ENCODE results near the gene LEFTY2. TPM values are rescaled to one million over a fixed set of nuclear protein-coding genes. Genes with fewer than 3 reads are reported as not detected.
"Not testable (repeated sequence)": the region's sequence is repeated elsewhere in the genome, so short reads cannot be mapped to it uniquely, and the experiment has no call there.

The LEFTY2 gene
- total RNA-seq, 3 donors from 2014 or later, result not detected

- Mint-ChIP-seq H3K27me3 (ENCODE audit: low read depth) (no peaks in the 10 kb centered on the region), H3K36me3 (ENCODE audit: insufficient read depth) (no peaks in the 10 kb centered on the region), H3K9me3 (no peaks in the 10 kb centered on the region), H3K4me3 (no peak overlapping the region), H3K4me1 (ENCODE audit: low read depth) (peaks cover 17% of the 10 kb centered on the region)
- ATAC-seq (no peak), DNase-seq (no peak)
These were observed 50.4 kb downstream of the LEFTY2 start for GRCh38 chr1:225890346-225891228.

GRCh38 chr1:225889743-225890142 lies 51.3 kb downstream of the LEFTY2 start:
- H3K4me1 Mint-ChIP-seq (ENCODE audit: low read depth), result peaks cover 17% of the 10 kb centered on the region
- H3K4me3 Mint-ChIP-seq, result no peak overlapping the region
- DNase-seq, result no peak
- H3K27me3 Mint-ChIP-seq (ENCODE audit: low read depth), result no peaks in the 10 kb centered on the region
- no peak for ATAC-seq
- no peaks in the 10 kb centered on the region for H3K36me3 Mint-ChIP-seq (ENCODE audit: insufficient read depth)
- H3K9me3 Mint-ChIP-seq, result no peaks in the 10 kb centered on the region

DNA sequence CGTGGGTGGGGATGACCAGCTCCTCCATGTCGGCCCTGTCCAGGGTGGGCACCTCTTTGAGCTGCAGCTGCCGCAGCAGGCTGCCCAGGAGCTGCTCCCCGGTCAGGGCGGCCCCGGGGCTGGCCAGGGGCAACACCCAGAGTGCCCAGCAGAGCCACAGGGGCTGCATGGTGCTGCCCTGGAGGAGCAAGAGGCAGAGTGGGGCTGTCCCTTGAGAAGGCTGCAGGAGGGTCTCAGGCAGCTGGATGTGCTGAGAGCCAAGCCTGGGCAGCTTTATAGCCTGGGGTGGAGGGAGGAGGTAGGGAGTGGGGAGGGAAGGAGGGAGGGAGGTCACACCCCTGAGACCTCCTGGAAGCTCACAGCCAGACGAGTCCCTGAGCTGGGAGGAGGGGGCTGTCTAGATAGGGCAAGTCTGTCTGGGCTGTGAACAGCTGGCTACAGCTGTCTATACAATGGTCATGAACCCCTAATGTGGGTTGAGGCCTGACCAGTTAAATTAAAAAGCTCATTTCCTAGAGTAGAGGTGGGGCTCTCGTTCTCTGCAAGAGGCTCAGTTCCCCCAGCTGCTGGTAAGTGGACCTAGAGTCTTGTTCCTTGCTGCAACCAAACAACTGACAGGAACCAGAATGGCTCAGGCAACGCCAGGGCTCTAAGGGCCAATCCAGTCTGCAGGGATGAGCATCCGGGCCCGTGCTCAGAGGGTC lies 52.0 kb downstream of the LEFTY2 start, which contains the start of gene LEFTY1:
LEFTY1 (minus strand) TSS at position 249 of the 704 bp plus-strand sequence; CDS start at position 169, 80 bp downstream.
- no peak for ATAC-seq
- Mint-ChIP-seq H3K9me3 (no peaks in the 10 kb centered on the region), H3K36me3 (ENCODE audit: insufficient read depth) (no peaks in the 10 kb centered on the region)

DNA sequence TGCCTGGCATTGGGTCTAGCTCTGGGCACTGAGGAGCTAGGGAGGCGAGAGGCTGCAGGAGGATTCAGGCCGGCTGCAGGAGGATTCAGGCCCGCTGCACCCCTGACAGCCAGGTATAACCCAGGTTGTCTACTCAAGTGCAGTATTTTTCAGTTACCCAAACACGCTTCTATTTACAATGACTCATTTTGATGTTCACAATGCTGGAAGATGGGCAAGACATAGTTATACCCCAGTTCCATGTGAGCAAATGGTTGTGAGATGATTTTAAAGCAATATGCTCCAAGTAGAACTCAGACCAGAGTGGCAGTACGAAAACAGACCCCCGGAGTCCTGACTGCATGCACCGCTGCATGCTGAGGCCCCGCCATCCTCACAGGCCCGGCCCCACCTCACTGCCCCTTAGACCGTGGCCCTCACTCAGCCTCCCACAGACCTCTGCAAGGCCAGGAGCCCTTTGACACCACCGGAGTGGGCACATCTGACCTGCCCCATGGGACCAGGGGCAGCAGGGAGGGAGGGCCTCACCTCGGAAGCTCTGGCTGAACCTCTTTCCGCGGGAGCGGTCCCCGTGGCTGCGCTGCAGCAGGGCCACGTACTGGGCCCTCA lies 52.6 kb downstream of the LEFTY2 start:
- H3K4me3 Mint-ChIP-seq, result no peak overlapping the region

More for the DNA sequence above, 52.0 kb downstream of the LEFTY2 start, which contains the start of gene LEFTY1:
- Mint-ChIP-seq H3K4me1 (ENCODE audit: low read depth) (peaks cover 16% of the 10 kb centered on the region), H3K4me3 (no peak within 1 kb of the TSS), H3K27me3 (ENCODE audit: low read depth) (no peaks in the 10 kb centered on the region)
- DNase-seq, result no peak

GRCh38 chr1:225887554-225888288 lies 53.3 kb downstream of the LEFTY2 start:
- not testable (repeated sequence) for ATAC-seq; H3K27me3 Mint-ChIP-seq (ENCODE audit: low read depth); H3K4me3 Mint-ChIP-seq; DNase-seq; H3K36me3 Mint-ChIP-seq (ENCODE audit: insufficient read depth); H3K9me3 Mint-ChIP-seq
- peaks cover 19% of the 10 kb centered on the region for H3K4me1 Mint-ChIP-seq (ENCODE audit: low read depth)

More for the DNA sequence above, 52.6 kb downstream of the LEFTY2 start:
- Mint-ChIP-seq H3K27me3 (ENCODE audit: low read depth) (no peaks in the 10 kb centered on the region), H3K4me1 (ENCODE audit: low read depth) (peaks cover 16% of the 10 kb centered on the region), H3K9me3 (no peaks in the 10 kb centered on the region), H3K36me3 (ENCODE audit: insufficient read depth) (no peaks in the 10 kb centered on the region)
- ATAC-seq (no peak), DNase-seq (no peak)

GRCh38 chr1:225887030-225887314 lies 54.0 kb downstream of the LEFTY2 start:
- ATAC-seq (no peak), DNase-seq (no peak)
- Mint-ChIP-seq H3K36me3 (ENCODE audit: insufficient read depth) (no peaks in the 10 kb centered on the region), H3K4me1 (ENCODE audit: low read depth) (peaks cover 19% of the 10 kb centered on the region), H3K4me3 (no peak overlapping the region), H3K9me3 (no peaks in the 10 kb centered on the region), H3K27me3 (ENCODE audit: low read depth) (no peaks in the 10 kb centered on the region)

Other genes with a start within 250 kb of the LEFTY2 start
- gene SRP9, start 163.4 kb downstream of the LEFTY2 start, total RNA-seq, result 100 to 1,000 TPM; 261 to 287 (median 273) TPM
- gene EPHX1, start 131.1 kb downstream of the LEFTY2 start, total RNA-seq, result 1 to 10 TPM; 1.8 to 2.2 (median 1.9) TPM
- gene TMEM63A, start 58.8 kb downstream of the LEFTY2 start, total RNA-seq, result 10 to 100 TPM in 1 of 3 donors, 1 to 10 TPM in 2; 7.1 to 13.5 (median 9.1) TPM
- under 1 TPM in 1 of 3 donors, not detected in 2; 0.22 TPM for gene LEFTY1, start 52.1 kb downstream of the LEFTY2 start, total RNA-seq
- 100 to 1,000 TPM; 156 to 161 (median 158) TPM for gene PYCR2, start 17.0 kb downstream of the LEFTY2 start, total RNA-seq
- 10 to 100 TPM; 27.3 to 28.8 (median 28.5) TPM for gene SDE2, start 58.1 kb upstream of the LEFTY2 start, total RNA-seq
- 100 to 1,000 TPM; 328 to 367 (median 332) TPM for gene H3-3A, start 121.5 kb upstream of the LEFTY2 start, total RNA-seq
- 10 to 100 TPM; 20.9 to 24.4 (median 23.9) TPM for gene ACBD3, start 245.5 kb upstream of the LEFTY2 start, total RNA-seq